KMS-11 (cell line): ENCODE data around the gene ARPC4.

ENCODE experiments used
- H2AFZ ChIP-seq: fragments of 200-600 bp; sonication (generic); 2 replicates; pipeline ENCODE4 v1.6.1; 2016; ENCODE audit warnings: antibody characterized with exemption, mixed run types, low read depth
- H3K27ac ChIP-seq: fragments of 200-600 bp; sonication (generic); 2 replicates; pipeline ENCODE4 v1.6.1; 2016; ENCODE audit warnings: mild to moderate bottlenecking, mixed run types
- H3K27me3 ChIP-seq: fragments of 200-600 bp; sonication (generic); 2 replicates; pipeline ENCODE4 v1.6.1; 2017; ENCODE audit warnings: mild to moderate bottlenecking, low read depth, mixed run types, moderate library complexity; ENCODE audit not compliant: insufficient read depth
- H3K36me3 ChIP-seq: fragments of 200-600 bp; sonication (generic); 2 replicates; pipeline ENCODE4 v1.6.1; 2017; ENCODE audit warnings: mild to moderate bottlenecking, mixed run types; ENCODE audit not compliant: insufficient read depth
- H3K4me1 ChIP-seq: fragments of 200-600 bp; sonication (generic); 2 replicates; pipeline ENCODE4 v1.6.1; 2016; ENCODE audit warnings: mild to moderate bottlenecking, low read depth, mixed run types; ENCODE audit not compliant: poor library complexity, severe bottlenecking
- H3K4me2 ChIP-seq: fragments of 200-600 bp; sonication (generic); 2 replicates; pipeline ENCODE4 v1.7.0; 2016; ENCODE audit warnings: mild to moderate bottlenecking, mixed run types
- H3K4me3 ChIP-seq: fragments of 200-600 bp; sonication (generic); IDR thresholded peaks from 2 replicates; pipeline ENCODE4 v1.6.1; 2017; ENCODE audit warnings: low read depth, low read length, mixed read lengths; ENCODE audit not compliant: insufficient read depth
- H3K79me2 ChIP-seq: fragments of 200-600 bp; sonication (generic); 2 replicates; pipeline ENCODE4 v1.6.1; 2016; ENCODE audit warnings: low read depth, mixed run types; ENCODE audit not compliant: insufficient read depth
- H3K9ac ChIP-seq: fragments of 200-600 bp; sonication (generic); 2 replicates; pipeline ENCODE4 v1.6.1; 2016; ENCODE audit warnings: mild to moderate bottlenecking, mixed run types
- H4K20me1 ChIP-seq: fragments of 200-600 bp; sonication (generic); 2 replicates; pipeline ENCODE4 v1.6.1; 2016; ENCODE audit warnings: mild to moderate bottlenecking, mixed run types; ENCODE audit not compliant: insufficient read depth
- CTCF ChIP-seq: fragments of 200-600 bp; sonication (generic); conservative IDR thresholded peaks from 2 replicates; pipeline ENCODE4 v1.6.1; 2017; ENCODE audit warnings: low read depth, mild to moderate bottlenecking, antibody characterized with exemption, low read length, moderate library complexity, mixed read lengths

The ARPC4 gene

GRCh38 chr3:9793161-9793781, 389 bp downstream of the ARPC4 start:
- peak overlapping the region; percentile 61; the same call in 1 of the 2 replicates for H2AFZ ChIP-seq
- H3K36me3 ChIP-seq, result no peaks in the 10 kb centered on the region

DNA sequence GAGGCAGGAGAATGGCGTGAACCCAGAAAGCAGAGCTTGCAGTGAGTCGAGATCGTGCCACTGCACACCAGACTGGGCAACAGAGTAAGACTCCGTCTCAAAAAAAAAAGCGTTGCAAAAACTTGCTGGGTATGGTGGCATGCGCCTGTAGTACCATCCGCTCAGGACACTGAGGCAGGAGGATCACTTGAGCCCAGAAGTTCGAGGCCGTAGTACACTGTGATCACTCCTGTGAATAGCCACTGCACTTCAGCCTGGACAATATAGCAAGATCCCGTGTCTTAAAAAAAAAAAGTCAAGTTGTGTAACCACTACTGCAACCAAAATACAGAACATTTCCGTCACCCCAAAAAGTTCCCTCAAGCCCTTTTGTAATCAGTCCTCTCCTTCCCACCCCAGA, 1.5 kb downstream of the ARPC4 start:
- no peak overlapping the region for H3K9ac ChIP-seq
- no peak for TF ChIP-seq CTCF
- H3K27ac ChIP-seq, result no peak overlapping the region
- no peak overlapping the region for H3K4me3 ChIP-seq
- H3K79me2 ChIP-seq, result peaks cover 30% of the 10 kb centered on the region
- H2AFZ ChIP-seq, result no peak overlapping the region
- H4K20me1 ChIP-seq, result no peaks in the 10 kb centered on the region
- no peaks in the 10 kb centered on the region for H3K27me3 ChIP-seq
- peaks cover 7% of the 10 kb centered on the region for H3K4me1 ChIP-seq
- H3K4me2 ChIP-seq, result no peak overlapping the region
- H3K36me3 ChIP-seq, result no peaks in the 10 kb centered on the region

More at GRCh38 chr3:9793161-9793781, 389 bp downstream of the ARPC4 start:
- H3K4me3 ChIP-seq, result no peak overlapping the region
- peak overlapping the region; percentile 92 for H3K9ac ChIP-seq
- H3K79me2 ChIP-seq, result peaks cover 30% of the 10 kb centered on the region
- no peaks in the 10 kb centered on the region for H3K27me3 ChIP-seq
- peak overlapping the region; percentile 34; the same call in 1 of the 2 replicates for H3K4me2 ChIP-seq
- H4K20me1 ChIP-seq, result no peaks in the 10 kb centered on the region
- H3K27ac ChIP-seq, result peak overlapping the region; percentile 96
- peaks cover 7% of the 10 kb centered on the region for H3K4me1 ChIP-seq
- no peak for TF ChIP-seq CTCF

DNA sequence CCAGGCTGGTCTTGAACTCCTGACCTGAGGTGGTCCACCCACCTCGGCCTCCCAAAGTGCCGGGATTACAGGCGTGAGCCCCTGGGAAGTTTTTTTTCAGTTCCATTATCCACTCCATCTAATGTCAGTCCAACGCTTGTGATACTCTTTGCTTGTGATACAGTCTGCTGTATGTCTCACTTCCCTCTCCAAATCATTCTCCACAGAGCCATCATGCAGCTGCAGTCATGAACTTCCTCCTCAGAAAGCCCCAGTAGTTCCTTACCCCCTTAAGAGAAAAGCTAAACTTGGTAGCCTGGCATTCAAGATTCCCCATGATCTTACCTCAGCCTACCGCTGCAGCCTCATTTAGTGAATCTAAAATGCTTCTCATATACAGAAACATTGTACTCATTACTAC, 2.3 kb downstream of the ARPC4 start:
- Histone ChIP-seq H3K4me3 (no peak overlapping the region), H3K9ac (no peak overlapping the region), H2AFZ (no peak overlapping the region), H3K27ac (no peak overlapping the region), H3K4me1 (peaks cover 7% of the 10 kb centered on the region), H4K20me1 (no peaks in the 10 kb centered on the region), H3K36me3 (no peaks in the 10 kb centered on the region), H3K27me3 (no peaks in the 10 kb centered on the region), H3K79me2 (peaks cover 30% of the 10 kb centered on the region), H3K4me2 (no peak overlapping the region)
- no peak for TF ChIP-seq CTCF

- Histone ChIP-seq H3K4me3 (no peak overlapping the region), H3K27me3 (no peaks in the 10 kb centered on the region), H3K36me3 (no peaks in the 10 kb centered on the region; the same call in 1 of the 2 replicates), H3K79me2 (peaks cover 30% of the 10 kb centered on the region), H3K27ac (no peak overlapping the region), H2AFZ (no peak overlapping the region), H3K9ac (no peak overlapping the region), H3K4me1 (peaks cover 3% of the 10 kb centered on the region), H4K20me1 (no peaks in the 10 kb centered on the region), H3K4me2 (no peak overlapping the region)
- TF ChIP-seq CTCF, result no peak
These were observed 4.5 kb downstream of the ARPC4 start for GRCh38 chr3:9797196-9797945.
